ENCODE results near the gene RUFY4.

The RUFY4 gene

DNA sequence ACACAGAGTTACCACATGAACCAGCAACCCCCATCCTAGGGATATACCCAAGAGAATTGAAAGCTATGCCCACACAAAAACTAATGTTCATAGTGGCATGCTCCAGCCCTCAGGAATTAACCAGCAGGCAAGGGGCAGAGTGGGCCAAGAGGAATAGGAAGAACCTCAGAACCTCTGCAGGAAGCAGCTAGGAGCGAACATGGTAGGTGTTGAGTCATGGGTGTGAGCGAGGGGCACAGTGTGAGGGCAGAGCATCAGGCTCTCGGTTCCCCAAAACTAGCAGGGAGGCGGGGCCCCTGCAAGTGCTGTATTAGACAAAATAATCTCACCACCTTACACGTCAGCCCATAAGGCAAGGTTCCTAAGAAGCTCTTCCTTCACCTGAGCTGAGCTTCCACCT is 5.6 kb upstream of the RUFY4 start:
- DNase-seq (ENCODE audit: low spot score), result no peak

DNA sequence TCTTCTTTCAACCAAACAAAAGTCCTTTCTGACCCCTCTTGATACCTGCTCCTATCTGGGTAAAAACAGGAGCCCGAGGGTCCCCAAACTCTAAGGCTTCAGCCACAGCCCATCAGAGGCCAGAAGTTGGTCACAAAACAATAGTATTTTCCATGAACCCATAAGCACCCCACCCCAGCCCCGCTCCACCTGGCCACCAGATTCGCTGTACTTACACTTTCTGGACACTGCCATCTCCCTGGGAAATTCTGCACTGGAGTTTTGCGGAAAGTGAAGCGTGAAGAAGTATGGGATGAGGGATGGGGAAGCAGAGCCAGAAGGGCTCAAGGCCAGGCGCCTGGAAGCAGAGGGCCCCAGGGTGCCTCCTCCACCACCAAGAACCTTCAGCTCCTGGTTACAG is 5.2 kb upstream of the RUFY4 start:
- DNase-seq (ENCODE audit: low spot score), result no peak

DNA sequence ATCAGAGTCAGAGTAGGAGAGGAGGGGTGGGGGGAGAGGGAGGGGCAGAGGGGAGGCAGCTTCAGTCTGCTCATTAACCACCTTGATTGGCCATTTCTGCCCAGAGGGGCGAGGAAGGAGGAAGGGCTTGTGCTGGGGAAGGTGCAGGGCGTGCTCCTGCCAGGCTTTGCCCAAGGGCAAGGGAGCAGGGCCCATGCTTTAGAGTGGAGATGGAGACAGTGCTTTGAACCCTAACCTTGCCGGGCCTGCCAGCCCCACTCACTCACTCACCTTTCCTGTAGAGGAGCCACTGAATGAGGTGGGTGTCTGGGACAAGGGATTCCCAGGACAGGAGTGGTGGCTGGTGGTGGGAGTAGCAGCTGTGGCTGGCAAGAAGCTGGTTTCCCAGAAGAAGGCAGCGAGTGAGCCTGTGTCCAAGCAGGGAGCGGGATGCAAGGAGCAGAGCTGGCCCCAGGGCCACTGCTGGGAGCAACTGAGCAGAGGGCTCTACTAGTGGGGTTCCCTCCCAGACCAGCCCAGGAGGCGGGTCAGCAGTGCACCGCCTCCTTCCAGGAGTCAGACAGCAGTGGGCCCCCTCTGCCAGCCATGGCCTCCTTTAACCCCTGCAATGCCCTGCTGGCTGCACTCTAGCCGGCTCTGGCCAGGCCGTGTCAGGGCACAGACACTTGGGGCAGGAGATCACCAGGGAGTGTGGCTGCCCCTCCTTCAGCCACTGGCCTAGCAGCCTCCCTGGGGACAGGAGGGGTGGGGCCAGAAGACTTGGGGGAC is 3.6 kb upstream of the RUFY4 start:
- no peak for DNase-seq (ENCODE audit: low spot score)

DNA sequence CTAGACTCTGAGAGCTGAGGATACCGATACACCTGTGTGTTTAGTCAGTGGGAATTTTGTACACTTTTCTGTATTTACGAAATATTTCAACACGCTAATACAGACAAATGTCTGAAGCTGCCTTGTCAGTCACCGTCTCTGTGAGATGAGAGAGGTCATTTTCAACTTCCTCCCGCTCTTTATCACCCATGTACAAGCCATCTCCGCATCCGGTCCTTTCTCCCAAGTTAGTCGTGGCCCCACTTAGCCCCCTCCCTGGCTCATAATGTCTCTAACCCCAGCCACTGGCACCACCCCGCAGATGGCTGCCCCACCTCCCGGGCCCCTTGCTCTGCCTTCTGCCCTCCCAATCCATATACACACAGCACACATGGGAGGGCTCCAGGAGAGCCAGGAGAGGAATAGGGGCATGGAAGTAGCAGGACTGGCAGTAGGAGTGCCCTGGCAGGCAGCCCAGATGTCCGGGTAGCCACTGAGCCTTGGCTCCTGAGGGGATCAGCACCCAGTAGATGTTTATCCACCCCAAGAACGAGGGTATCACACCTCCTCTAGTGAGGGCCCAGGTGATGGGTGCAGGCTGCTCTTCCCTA is 2.0 kb upstream of the RUFY4 start:
- DNase-seq (ENCODE audit: low spot score), result no peak

DNA sequence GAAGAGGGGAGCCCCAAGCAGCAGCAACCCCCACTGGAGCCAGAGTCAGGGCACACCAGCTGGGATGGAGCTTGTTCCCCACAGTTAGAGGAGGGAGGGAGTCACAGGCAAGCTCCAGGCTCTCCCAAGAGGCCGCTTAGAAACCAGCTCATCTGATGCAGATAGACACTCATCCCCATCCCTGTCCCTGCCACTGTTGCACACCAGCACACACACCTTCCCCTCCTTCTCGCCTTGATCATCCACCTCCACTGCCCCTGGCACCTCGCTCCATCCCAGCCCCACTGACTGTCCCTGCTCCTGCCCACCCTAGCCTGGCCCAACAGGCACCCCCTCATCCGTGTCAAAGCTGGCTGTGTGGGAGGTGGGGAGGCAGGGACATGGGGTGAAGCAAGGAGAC is 1.5 kb upstream of the RUFY4 start:
- no peak for DNase-seq (ENCODE audit: low spot score)

DNA sequence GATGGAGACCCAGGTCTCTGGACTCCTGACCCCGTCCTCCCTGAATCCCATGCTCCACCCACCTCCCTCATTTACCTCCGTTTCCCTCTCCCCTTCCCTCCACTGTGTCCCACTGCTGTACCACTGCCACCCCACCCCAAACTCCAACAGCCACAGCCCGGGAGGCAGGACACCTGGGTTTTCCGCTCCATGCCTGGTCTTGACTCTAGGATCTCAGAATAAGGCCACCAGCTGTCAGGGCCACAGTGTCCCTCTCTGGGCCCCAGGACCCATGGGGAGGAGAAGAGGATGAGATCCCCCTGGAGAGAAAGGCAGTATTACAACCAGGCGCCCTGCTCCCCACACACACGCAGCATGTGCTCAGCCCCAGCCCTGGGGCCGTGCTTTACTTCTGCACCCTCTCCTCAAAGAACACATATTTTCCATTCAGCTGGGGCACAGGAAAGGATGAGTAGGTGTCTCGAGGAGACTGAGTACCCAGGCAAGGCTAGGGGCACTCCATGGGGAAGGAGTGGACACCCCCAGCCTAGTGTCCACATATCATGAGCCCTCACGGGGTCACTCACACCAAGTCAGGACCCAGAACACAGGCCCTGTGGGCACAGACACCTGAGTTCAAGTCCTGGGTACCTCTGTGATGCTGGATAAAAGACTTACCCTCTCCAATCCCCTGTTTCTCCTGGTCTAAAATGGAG is 700 bp downstream of the RUFY4 start:
- no peak for DNase-seq (ENCODE audit: low spot score)

DNA sequence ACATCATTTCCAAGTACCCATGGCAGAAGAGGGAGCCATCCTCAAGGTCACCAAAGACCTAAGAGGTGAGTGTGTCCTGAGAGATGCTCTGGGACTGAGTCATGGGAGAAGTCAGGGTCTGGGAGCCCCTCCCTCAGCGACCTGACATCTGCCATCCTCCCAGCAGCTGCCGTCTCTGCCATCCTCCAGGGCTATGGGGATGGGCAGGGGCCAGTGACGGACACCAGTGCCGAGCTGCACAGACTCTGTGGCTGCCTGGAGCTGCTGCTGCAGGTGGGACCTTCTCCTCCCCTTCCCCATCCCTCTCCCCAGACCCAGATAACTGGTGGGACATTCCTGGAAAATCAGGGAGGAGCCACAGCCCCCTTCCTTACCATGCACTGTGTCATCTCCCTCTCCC is 1.5 kb downstream of the RUFY4 start:
- no peak for DNase-seq (ENCODE audit: low spot score)

DNA sequence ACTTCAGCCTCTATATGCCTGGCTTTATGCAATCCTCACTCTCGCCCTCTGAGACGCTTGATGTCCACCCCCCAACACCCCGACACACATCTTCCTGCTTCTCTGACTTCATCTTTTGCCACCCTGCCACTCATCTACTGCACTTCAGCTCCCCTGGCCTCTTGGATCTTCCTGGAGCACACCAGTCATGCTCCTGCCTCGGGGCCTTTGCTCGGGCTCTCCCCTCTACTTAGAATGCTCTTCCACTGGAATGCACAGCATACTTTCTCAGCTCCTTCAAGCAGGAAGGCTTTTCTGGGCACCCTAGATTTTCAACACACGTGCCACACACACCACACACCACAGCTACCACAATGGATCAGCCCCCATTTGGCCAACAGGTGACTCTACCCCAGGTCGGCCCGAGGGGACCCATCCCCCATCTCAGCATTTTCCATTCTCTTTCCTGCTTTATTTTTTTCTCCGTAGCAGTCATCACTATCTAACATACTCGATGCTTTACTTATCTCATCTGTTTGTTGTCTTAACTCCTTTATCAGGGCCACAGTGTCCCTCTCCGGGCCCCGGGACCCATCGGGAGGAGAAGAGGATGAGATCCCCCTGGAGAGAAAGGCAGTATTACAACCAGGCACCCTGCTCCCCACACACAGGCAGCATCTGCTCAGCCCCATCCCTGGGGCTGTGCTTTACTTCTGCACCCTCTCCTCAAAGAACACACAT is 2.3 kb downstream of the RUFY4 start:
- DNase-seq (ENCODE audit: low spot score), result no peak

DNA sequence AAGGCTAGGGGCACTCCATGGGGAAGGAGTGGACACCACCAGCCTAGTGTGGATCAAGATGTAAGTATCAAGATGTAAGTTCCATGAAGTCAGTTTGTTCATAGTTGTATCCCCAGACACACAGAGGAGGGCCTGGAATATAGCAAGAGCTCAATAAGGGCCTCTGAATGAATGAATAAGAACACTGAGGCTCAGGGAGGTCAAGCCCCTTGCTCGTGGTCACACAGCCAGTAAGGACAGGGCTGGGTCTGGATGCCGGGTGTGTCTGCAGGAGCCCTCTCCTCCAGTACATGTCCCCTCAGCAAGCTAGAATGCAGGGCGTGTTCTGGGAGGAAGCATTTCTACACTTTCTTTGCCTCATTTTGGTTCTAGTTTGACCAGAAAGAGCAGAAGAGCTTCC is 2.9 kb downstream of the RUFY4 start:
- no peak for DNase-seq (ENCODE audit: low spot score)

DNA sequence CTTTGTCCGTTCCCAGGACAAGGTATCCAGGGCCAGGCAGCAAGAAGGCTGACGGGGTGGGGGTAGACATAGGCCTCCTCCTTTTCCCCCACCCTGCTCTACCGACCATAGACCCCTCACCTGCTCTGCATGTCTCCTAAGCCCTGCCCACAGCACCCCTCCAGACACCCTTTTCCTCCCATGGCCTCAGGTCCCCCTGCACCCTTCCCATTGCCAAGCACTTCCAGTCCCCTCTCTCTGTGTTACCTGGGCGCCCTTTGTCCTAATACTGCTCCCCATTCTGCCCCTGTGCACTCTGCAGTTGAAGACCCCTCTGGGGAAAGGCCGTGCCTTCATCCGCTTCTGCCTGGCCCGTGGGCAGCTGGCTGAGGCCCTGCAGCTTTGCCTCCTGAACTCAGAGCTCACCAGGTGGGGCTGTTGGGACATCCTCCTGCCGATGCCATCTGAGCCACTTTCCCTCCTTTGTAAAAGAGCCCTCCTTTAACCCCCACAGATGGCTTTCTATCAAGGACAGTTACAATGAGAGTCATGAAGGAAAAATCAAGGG is 3.5 kb downstream of the RUFY4 start:
- DNase-seq (ENCODE audit: low spot score), result no peak

DNA sequence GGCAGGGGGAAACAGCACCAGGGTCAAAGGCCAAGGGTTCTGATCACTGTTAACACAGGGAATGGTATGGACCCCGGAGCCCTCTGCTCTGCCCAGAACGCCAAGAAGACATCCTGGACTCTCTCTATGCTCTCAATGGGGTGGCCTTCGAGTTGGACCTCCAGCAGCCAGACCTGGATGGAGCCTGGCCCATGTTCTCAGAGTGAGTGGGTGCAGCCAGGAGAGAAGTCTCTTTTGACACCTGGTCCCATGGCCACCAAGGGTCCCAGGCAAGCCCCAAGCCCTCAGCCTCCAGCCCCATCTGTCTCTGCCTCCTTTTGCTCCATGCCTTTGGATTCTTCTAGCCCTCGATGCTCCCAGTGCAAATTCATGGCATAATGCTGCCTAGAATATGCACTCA is 4.1 kb downstream of the RUFY4 start:
- no peak for DNase-seq (ENCODE audit: low spot score)

DNA sequence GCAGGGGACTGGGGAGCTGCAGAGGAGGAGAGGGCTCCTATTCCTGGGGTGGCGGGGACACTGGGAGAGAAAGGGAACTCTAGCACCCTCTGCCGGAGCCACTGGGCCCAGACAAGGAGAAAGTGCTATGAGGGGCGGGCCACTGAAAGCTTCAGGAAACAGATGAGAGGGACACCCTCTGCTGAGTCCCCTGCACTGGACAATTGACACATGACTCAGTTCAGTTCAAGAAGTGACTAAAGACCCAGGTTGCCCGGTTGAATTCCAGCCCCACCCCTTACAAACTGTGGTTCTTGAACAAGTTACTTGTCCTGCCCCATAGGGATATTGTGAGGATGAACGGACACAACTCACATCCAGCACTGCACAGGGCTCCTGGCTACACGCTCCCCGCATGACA is 5.0 kb downstream of the RUFY4 start:
- DNase-seq (ENCODE audit: low spot score), result peak; percentile 20

DNA sequence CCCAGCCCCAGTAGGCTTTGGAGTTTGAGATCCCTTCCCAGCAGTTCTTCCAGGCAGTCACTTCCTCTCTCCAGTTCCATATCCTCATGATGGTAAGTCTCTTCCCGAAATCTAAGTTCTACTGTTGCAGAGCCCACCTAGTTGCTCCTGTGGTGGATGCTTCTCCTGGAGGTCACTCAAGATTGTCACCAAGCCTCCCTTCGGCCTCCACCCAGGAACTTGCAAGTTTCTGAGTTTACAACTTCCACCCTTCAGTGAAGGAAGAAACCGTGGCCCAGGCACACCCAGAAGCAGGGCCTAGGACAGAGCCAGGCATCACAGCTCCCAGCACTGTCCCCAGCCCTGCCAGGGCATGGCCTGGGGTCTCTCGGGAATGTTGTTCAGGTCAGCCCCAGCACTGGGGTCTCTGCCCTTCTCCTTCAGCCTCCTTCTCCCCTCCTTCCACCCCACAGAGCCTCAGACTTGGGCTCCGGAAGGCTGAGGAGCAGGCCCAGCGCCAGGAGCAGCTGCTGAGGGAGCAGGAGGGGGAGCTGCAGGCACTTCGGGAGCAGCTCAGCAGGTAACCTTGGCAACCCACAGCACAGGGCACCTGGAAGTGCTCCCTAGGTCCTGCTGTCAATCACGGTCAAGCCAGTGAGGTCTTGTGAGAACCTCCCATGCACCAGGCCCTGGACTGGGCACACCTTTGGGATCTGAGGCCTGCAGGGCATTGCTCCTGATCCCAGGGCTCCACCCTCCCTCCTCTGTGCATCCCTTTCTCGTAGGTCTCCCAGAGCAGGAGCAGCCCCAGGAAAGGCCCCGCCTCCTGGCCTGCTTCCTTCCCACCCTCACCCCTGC is 7.1 kb downstream of the RUFY4 start:
- DNase-seq (ENCODE audit: low spot score), result no peak

DNA sequence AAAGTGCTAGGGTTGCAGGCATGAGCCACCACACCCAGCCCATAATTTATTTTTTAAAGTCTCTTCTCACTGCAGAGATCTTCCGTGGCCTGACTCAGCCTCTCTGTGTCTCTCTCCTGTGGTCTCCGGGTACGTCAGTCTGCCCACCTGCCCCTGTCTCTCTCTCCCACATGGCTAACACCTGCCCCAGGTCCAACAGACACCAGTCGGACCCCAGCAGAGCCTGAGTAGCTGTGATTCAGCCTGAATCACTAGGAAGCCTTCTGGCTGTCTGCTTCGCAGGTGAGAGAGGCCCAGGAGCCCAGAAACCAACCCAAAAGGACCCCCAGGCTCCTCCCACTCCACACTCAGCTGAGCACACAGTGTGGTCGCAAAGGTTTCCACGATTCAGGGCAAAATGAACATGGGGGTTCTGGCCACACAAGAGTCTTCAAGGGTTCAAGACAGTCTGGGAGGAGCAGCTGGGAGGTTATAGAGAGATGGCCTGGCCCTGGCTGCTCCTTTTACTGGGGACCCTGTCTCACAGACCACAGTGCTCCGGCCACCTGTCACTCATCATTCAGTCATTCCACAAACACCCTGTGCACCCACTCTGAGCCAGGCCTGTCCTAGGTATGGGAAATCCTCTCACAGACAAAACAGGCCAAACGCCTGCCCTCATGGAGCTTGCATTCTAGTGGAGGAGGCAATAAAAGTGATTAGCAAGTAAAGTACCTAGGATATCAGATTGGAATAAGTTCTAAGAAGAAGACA is 8.6 kb downstream of the RUFY4 start:
- DNase-seq (ENCODE audit: low spot score), result no peak

DNA sequence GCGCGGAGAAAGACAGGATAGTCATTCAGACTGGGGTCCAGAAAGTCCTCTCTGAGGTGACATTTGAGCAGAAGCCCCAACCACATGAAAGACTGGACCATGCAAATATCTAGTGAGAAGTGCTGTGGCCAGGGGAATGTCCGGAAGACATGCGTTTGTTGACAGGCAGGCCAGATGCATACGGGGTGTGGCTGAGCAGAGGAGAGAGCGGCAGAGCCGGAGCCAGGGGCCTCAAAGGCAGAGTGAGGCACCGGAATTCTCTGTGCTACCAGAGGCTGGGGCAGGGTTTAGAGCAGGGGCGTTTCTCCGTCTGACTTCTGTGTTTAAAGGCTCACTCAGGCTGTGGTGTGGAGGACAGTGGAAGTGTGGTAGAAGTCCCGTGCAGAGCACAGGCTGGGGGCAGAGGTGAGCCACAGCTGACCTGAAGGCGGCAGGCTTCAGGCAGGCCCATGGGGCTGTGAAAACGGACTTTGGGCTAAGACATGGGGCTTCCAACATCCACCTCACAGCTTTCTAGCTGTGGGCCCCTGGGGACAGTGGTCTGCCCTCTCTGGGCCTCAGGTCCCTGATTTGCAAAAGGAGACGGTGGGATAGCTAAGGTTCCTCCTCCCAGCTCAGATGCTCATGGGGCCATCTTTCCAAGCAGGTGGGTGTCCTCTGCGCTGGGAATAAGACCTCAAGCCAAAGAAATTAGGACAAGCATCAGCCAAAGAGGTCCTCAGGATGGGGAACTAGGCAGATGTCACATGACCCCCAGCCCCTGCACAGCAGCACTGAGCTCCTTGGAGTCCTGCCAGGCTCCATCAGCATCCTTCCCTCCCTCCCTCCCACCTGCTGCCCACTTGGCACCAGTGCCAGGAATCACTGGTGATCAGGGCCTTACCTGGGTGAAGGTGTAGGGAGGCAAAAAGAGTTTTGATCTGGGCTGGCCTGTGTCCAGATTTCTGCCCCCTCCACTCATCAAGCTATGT is 11.2 kb downstream of the RUFY4 start:
- DNase-seq (ENCODE audit: low spot score), result no peak

DNA sequence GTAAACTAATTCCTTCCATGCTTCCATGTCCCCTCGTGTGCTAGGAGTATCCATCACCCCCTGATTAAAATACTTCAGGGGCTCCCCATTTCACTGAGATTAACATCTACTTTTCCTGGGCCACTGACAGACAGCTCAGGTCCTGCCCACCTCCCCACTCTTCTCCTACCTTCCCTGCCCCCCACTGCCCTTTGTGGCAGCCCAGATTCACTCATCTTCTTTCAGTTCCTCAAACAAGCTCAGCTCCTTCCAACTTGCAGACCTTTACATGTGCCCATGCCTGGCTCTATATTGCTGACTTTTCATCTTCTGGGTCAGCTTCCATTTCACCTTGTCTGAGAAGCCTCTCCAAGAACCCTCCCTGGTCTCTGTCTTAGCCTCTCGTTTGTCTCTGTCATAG is 12.0 kb downstream of the RUFY4 start:
- no peak for DNase-seq (ENCODE audit: low spot score)

DNA sequence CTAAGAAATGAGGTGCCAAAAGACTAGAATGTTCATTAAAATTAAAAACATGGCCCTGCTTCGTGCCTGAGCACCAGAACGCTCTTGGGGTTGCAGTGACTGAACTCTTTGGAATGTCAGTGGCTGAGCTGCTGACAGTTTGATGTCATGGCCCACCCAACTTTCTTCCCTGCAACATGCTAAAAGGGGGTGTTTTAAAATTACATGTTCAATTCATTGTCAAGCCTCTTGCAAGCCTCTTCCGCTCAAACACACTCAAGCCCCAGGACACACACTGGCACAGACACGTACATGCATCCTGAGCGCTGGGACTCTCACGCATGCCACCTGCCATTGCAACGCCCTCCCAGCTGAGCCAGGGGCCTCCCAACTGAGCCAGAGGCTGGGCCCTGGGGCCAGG is 12.6 kb downstream of the RUFY4 start:
- no peak for DNase-seq (ENCODE audit: low spot score)

DNA sequence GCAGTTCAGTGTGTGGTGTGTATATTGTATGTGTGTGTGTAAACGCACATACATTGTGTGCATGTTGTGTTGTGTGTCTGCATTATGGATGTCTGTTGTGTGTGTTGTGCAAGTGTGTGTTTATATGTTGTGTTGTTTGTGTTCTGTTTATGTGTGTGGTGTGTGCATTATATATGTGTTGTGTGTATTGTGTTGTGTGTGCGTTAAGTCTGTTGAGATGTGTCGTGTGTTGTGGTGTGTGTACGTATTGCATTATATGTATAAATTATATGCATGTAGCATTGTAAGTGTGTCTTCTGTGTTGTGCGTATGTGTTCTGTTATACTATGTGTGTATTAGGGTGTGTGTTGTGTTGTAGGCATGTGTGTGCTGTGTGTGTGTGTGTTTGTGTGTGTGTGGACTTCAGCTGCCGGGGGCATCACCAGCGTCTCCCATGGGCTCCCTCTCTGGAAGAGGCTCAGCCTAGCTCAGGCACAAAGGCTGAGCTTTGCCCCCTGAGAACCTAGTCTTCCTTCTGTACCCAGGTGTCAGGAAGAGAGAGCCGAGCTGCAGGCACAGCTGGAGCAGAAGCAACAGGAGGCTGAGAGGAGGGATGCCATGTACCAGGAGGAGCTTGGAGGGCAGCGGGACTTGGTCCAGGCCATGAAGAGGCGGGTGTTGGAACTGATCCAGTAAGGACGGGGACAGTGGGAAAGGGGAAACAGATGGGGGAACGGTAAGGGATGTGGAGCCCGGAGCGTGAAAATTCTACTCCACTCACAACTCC is 13.7 kb downstream of the RUFY4 start:
- no peak for DNase-seq (ENCODE audit: low spot score)

DNA sequence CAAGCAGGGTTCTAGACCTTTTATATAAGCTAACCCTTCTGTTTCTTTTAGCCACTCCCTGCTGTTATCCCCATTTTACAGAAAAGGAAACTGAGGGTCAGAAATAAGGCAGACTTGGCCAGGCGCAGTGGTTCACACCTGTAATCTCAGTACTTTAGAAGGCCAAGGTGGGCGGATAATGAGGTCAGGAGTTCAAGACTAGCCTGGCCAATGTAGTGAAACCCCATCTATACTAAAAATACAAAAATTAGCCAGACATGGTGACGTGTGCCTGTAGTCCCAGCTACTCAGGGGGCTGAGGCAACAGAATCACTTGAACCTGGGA is 14.3 kb downstream of the RUFY4 start:
- DNase-seq (ENCODE audit: low spot score), result no peak
